HG02763 (cell line): ENCODE results near the gene MLYCD.

Experiments used
- ATAC-seq: cut with Tn5 transposase; IDR thresholded peaks from one replicate; pipeline ENCODE4 v1.9.1; 2021; ENCODE audit warnings: mild to moderate bottlenecking, moderate library complexity; ENCODE audit not compliant: unreplicated experiment

MLYCD gene

GRCh38 chr16:83899272-83899897 lies 470 bp downstream of the MLYCD start:
- peak; percentile 31 for ATAC-seq

- no peak for ATAC-seq
These were observed 1.1 kb downstream of the MLYCD start for GRCh38 chr16:83899978-83900377.

GRCh38 chr16:83900571-83900970 lies 1.7 kb downstream of the MLYCD start:
- ATAC-seq = no peak

GRCh38 chr16:83901101-83901500 lies 2.2 kb downstream of the MLYCD start:
- ATAC-seq = no peak

GRCh38 chr16:83903751-83904150 lies 4.8 kb downstream of the MLYCD start:
- no peak for ATAC-seq

GRCh38 chr16:83906683-83907082 lies 7.8 kb downstream of the MLYCD start:
- no peak for ATAC-seq

- ATAC-seq = no peak
These were observed 8.2 kb downstream of the MLYCD start for GRCh38 chr16:83907111-83907510.

GRCh38 chr16:83907631-83908250 lies 8.8 kb downstream of the MLYCD start:
- no peak for ATAC-seq

GRCh38 chr16:83908798-83909197 lies 9.9 kb downstream of the MLYCD start:
- no peak for ATAC-seq

- no peak for ATAC-seq
These were observed 12.4 kb downstream of the MLYCD start for GRCh38 chr16:83911290-83911689.

GRCh38 chr16:83912519-83913244 lies 13.8 kb downstream of the MLYCD start:
- ATAC-seq = no peak

- no peak for ATAC-seq
These were observed 14.3 kb downstream of the MLYCD start for GRCh38 chr16:83913245-83913633.

GRCh38 chr16:83914091-83914710 lies 15.3 kb downstream of the MLYCD start:
- ATAC-seq = no peak

- no peak for ATAC-seq
These were observed 16.2 kb downstream of the MLYCD start for GRCh38 chr16:83915081-83915480.

GRCh38 chr16:83915491-83915890 lies 16.6 kb downstream of the MLYCD start:
- ATAC-seq = no peak

- no peak for ATAC-seq
These were observed 18.5 kb downstream of the MLYCD start for GRCh38 chr16:83917152-83918120.

GRCh38 chr16:83920894-83921491 lies 22.1 kb downstream of the MLYCD start:
- no peak for ATAC-seq

GRCh38 chr16:83923581-83924365 lies 24.9 kb downstream of the MLYCD start:
- ATAC-seq = no peak

- no peak for ATAC-seq
These were observed 25.8 kb downstream of the MLYCD start for GRCh38 chr16:83924686-83925085.
